CD4-positive, alpha-beta T cell treated with Interleukin-21 for 1 hour (primary cell): ENCODE data around the gene NTN4.
"Not testable (repeated sequence)": the region's sequence is repeated elsewhere in the genome, so short reads cannot be mapped to it uniquely, and the experiment has no call there.

Experiments
- DNase-seq: peaks from one replicate; pipeline ENCODE4 v3.0.0-alpha.2; 2020

The NTN4 gene

DNA sequence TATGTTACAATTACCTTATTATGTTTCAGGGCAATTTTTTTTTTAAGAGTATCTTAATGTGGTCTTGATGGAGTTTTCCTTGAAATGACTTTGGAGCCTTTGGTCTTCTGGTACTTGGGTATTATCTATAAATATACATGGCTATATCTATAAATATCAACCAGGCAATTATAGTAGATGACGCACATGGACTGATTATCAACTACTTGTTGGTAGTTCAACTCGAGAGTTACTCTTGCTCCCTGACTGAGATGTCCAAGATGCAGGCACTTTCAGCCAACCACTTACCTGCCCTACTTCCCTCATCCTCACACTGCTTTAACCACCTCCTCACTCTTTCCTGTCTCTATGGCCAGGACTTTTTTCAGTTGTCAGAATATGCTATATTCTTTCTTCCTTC is 85.4 kb downstream of the NTN4 start:
- DNase-seq = no peak

DNA sequence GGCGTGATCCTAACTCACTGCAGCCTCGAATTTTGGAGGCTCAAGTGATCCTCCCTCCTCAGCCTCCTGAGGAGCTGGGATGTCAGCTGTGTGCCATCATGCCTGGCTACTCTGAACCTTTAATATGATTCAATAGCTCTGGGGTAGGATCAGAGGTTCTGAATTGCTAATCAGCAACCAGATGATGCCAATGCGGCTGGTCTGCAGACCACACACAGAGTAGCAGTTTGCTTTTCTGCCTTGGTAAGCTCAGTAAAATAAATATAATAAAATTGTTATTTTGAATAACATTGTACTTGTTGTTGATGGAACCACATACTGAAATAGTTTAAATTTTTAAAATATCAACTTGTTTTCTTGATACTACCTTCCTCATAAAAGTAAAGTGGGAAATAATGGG is 86.6 kb downstream of the NTN4 start:
- DNase-seq = no peak

DNA sequence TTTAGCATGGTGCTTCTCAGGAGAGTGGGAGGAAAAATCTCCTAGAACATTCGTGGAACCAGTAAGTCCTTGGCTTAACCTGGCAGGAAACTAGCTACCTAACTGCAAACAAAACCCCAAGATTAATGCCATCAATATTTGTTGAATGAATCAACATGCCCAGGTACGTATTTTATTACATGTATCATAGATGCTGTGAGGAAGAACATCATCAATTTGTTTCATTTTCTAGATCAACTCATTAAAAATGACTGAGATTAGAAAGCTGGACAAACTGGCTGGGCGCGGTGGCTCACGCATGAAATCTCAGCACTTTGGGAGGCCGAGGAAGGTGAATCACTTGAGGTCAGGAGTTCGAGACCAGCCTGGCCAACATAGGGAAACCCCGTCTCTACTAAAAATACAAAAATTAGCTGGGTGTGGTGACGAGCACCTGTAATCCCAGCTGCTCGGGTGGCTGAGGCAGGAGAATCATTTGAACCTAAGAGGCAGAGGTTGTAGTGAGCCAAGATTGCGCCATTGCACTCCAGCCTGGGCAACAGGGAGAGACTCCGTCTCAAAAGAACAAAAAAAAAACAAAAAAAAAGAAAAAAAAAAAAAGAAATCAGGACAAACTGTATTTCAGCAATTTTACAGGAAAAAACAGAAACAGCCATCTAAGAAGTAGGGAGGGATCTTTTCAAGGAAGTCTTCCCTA is 88.7 kb downstream of the NTN4 start:
- DNase-seq = no peak

GRCh38 chr12:95701275-95701674 is 89.3 kb downstream of the NTN4 start:
- DNase-seq = no peak

DNA sequence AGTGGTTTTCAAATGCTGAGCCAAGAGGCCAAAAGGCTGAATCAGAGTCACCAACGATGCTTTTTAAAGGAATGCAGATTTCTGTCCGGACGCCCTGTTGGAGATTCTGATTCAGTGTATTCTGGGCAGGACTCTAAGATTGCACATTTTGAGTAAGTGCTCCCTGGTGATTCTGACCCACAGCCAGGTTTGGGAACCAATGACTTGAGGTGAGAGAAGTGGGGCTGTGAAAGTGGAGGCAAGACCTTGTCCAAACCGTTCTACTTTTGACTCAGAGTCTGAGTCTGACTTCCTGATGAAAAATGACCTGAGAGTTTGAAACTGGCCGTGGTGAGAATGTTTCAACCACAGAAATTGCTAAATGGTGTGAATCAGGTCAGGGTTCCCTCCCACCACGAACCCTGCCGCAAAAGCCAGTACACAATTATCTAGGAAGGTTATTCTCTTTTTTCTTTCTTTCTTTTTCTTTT is 90.2 kb downstream of the NTN4 start:
- DNase-seq = no peak

DNA sequence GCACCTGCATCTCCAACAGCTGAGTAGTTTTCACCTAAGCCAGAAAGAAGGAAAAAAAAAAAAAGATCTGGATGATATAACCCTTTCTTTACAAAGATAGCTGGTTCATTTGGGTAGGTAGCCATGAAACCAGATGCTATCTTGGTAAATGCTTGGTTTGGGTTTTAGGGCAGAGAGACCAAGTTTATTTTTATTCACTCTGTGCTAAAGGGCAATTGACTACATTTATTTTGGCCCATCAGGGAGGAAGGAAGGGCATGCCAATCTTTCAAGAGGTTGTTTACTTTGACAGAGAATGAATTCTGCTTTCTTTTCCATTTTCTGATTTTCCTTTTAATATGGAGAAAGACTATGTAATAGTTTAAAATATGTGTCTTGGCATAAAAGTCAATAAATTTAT is 91.0 kb downstream of the NTN4 start:
- no peak for DNase-seq

DNA sequence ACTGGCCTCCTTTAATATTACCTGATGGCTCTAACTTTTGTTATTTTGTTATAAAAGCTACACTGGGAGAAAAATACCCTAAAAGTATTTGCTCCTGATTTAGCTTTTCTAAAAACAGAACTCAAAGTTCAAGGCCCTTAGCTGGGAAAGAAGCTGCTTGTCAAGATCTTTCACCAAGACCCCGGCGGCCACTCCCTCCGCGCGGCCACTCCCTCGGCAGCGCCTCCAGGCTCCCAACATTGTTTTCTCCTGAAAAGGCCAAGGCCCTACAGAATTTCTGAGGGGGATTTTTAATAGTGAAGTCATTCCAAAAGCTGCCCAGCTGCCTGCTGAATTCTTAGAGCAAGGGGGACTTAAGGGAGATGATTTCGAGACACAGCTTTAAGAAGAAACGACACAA is 96.4 kb downstream of the NTN4 start:
- DNase-seq = no peak

GRCh38 chr12:95693689-95694088 is 96.9 kb downstream of the NTN4 start:
- DNase-seq = no peak

- no peak for DNase-seq
Observed at GRCh38 chr12:95690861-95691635, 99.5 kb downstream of the NTN4 start.

- no peak for DNase-seq
Observed at GRCh38 chr12:95687937-95688336, 102.6 kb downstream of the NTN4 start.

GRCh38 chr12:95683418-95683817 is 107.1 kb downstream of the NTN4 start:
- no peak for DNase-seq

- no peak for DNase-seq
Observed at GRCh38 chr12:95681210-95681765, 109.3 kb downstream of the NTN4 start.

- DNase-seq = no peak
Observed at GRCh38 chr12:95678684-95679083, 111.9 kb downstream of the NTN4 start.

- not testable (repeated sequence) for DNase-seq
Observed at GRCh38 chr12:95677782-95678181, 112.8 kb downstream of the NTN4 start.

DNA sequence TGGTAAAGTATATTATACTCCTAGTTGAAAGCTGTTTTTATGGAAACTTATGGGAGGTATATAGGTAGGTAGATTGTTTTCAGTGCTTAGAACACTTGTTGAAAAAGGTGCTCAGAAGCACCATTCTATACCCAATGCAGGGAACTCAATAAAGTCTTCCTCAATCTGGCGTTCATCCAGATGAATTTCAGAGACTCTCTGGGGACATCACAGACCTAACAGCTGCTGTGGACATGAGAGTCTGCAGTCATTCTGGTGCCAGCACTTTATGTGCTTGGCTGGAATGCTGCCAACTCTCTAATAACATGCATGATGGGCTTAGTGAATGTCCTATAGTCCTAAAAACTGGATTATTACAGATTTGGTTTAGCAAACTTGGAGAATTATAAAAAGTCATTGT is 115.9 kb downstream of the NTN4 start:
- no peak for DNase-seq

- no peak for DNase-seq
Observed at GRCh38 chr12:95674163-95674562, 116.4 kb downstream of the NTN4 start.

DNA sequence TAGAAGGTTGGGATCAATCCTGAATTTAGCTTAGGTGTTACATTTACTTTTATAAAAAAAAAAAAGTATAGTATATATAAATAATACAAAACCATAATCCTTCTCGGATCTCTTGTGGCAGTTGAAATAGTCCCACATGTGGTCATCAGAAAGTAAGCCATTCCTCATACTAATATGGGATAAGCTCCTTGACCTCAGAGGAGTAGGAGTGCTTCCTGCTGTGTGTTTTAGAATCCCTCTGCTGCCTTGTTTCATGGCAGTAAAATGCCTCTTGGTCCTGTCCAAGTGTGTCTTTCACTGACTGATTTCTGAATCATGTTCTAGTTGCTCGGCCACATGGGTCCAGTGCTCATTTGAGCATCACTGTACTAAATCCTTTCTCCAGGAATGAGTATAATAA is 117.0 kb downstream of the NTN4 start:
- no peak for DNase-seq

DNA sequence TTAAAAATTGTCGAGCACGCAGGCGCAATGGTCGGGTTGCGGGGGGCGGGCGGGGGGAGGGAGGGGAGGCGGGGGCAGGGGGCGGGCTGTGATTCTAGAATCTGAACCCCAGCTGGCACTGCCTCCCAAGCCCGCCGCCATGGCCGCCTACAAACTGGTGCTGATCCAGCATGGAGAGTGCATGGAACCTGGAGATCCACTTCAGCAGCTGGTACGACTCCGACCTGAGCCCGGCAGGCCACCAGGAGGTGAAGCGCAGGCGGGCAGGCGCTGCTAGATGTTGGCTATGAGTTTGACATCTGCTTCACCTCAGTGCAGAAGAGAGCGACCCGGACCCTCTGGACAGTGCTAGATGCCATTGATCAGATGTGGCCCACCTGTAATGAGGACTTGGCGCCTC is 118.4 kb downstream of the NTN4 start:
- no peak for DNase-seq

DNA sequence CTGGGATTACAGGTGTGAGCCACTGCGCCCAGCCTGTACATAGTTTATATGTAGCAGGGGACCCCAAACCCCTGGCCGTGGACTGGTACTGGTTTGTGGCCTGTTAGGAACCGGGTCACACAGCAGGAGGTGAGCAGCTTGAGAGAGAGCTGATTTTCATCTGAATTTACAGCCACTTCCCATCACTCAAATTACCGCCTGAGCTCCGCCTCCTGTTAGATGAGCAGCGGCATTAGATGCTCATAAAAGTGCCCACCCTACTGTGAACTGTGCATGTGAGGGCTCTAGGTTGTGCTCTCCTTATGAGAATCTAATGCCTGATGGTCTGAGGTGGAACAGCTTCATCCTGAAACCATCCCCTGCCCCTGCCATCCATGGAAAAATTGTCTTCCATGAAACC is 119.3 kb downstream of the NTN4 start:
- no peak for DNase-seq

DNA sequence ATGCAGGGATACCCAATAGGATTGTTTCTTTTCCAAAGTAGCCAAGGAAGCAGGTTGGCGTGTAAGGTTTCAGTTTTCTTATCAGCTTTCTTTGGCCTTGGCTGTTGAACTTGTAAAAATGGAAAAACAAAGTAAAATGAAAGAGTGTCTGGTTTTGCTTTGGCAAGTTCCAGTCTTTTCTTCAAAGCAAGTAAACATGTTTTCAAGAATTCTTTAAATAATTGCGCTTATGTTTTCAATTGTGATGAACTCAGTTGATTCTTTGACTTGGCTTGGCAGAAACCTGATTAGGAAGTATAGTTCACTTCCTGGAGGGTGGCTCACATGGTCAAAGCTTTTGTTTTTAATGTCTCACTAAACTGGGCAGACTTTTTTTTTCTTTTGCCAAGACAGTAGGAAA is 127.0 kb downstream of the NTN4 start:
- no peak for DNase-seq

DNA sequence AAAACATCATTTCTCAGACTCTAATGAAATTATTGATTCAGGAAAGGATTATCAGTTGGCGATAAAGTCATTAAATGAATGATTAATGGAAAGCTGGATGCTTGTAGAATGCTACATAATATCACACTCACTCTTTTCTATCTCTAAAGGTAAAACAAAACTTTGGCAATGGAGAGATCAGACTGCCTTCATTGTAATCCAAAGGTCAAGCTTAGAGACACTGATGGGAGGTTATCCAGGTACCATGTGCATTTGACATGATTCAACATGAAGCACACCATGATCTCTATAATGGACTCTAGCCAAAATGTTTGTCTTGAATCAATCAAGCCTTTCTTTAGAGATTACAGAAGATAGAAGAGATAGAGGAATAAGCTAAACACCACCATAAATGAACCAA is 129.2 kb downstream of the NTN4 start:
- no peak for DNase-seq

- no peak for DNase-seq
Observed at GRCh38 chr12:95658386-95658785, 132.2 kb downstream of the NTN4 start.

DNA sequence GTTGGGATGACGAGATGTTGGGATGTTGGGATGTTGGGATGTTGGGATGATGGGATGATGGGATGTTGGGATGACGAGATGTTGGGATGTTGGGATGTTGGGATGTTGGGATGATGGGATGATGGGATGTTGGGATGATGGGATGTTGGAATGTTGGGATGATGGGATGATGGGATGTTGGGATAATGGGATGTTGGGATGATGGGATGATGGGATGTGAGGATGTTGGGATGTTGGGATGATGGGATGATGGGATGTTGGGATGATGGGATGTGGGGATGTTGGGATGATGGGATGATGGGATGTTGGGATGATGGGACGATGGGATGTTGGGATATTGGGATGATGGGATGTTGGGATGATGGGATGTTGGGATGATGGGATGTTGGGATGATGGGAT is 135.9 kb downstream of the NTN4 start:
- DNase-seq = not testable (repeated sequence)
